Stimulated activated CD4-positive, alpha-beta T cell treated with anti-CD3 and anti-CD28 coated beads, Interleukin-1b, Interleukin-23, amount 100 ng/mL, for 48 hours (primary cell): ENCODE data around the gene KIAA0232.
A peak's percentile ranks its signal among the peaks of the same experiment; 100 is the strongest.

ENCODE experiments used
- DNase-seq: peaks from one replicate; pipeline ENCODE4 v3.0.0-alpha.2; 2020

The KIAA0232 gene

DNA sequence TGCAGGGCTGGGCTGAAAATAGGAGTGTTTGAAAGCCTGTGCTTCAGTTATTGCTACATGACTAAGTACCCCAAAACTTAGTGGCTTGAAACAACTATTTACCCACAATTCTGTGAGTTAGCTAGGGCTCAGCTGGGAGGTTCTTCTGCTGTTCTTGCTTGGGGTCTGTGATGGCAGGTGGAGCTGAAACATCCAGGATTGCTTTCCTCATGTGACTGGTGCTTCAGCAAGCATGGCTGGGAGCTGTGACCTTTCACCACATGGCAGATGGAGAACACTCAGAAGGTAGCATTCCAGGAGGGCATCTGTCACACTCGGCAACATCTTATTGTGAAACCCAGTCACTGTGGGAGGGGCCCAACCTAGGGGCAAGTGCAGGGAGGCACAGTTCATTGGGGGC is 70.1 kb downstream of the KIAA0232 start:
- DNase-seq, result no peak

DNA sequence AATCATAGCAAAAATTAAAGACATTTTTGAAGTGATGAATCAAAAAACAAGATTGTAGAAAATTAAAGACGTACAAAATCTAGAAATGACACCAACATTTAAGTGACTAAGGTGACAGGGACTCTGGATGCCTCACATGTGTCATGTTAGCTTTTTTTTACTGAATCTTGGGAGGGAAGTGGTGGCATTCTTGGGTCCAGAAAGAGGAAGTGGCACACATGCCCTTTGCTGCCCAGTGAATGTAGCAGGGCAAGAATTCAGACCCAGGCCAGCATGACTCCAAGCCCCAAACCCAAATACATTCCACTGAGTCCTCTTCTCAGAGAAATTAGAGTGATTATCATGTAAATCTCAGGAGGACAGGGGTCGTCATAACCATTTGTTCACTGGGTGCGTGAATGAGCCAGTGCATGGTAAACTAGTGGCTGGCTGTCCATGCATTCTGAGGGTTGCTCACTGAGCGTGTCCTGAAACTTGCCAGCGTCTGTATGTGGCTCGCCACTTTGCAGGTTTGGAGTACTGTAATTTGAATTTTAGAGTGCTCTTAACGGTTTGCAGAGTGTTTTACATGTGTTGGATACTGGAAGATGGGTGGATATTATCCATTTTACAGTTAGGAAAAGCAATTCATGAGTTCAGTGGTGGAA is 71.7 kb downstream of the KIAA0232 start:
- no peak for DNase-seq

DNA sequence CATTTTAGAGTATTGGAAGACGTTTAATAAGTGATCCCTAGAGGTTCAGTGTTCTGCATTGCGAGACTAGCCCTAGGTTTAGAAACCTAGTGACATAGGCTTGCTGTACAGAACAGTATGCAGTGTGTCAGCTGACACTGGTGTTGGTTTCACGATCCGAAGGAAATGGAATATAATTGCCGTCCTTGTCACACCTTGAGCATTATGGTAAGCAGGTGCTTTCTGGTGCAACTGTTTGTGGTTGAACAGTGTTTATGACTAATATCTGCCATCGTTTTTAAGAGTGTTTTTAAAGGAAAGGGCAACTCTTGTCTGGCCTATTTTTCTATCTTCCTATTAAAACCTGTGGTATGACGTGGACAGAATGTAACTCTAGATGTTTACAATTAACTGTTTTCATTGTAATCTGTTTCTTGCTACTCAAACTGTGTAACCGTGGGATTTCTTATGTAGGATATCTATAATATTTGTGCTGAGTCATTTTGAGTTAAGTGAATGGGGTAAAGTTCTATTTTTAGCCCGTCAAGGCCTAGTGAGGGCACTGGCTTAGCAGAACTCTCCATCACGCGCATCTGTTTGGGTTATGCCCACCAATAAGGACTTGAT is 73.3 kb downstream of the KIAA0232 start:
- peak; percentile 43 for DNase-seq

DNA sequence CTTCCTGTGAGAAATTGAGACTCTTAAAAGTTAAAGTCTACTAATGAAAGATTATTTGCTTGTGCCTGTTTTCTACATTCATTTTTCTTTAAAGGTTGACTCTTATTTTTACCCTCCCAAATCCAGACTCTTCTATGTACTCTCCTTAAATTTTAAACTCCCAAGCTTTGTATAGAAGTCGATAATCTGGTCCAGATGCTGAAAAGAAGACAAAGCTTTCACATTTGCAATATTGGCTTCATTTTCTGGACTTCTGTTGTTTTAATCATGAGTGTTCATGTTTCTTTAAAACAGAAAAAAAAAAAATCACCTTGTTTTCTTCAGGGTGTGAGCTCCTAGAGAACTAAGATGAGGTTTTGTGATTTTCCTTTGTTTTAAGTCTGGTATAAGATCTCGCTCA is 73.9 kb downstream of the KIAA0232 start:
- DNase-seq, result no peak

DNA sequence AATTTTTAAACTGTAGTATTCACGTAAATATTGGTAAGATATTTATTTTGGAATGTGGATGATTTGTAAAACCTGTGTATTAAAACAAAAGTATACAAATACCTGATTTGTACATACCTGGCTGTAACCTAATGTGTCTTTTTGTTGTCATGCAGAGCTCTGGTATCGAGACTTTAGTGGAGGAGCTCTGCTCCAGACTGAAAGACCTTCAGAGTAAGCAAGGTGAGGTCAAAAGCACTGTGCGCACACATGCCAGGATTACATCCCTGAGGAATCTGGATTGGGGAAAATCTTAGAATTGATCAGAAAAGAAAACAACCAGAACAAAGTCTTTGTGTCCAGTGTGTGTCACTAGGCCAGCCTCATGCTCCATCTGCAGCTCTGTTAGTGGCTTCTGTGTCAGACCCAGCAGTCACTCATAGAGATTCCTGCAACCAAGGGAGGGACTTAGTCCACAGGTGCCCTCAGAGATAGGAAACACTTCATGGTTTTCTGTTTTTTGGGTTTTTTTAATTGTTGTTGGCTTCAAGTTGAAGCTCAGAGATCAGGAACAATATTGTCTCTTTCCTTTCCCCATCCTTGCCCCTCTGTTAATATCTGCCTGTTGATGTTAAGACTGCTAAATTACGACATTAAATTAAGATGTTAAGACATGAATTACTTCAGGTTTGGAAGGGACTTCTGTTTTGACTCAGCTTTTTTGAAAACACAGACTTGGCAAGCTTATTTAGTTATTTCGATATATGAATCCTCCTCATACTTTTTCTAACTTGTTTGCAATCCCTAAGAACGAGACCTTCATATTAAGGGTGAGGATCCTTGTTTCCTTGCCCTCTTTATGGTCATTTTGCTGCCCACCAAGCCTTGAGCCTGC is 74.7 kb downstream of the KIAA0232 start:
- no peak for DNase-seq

DNA sequence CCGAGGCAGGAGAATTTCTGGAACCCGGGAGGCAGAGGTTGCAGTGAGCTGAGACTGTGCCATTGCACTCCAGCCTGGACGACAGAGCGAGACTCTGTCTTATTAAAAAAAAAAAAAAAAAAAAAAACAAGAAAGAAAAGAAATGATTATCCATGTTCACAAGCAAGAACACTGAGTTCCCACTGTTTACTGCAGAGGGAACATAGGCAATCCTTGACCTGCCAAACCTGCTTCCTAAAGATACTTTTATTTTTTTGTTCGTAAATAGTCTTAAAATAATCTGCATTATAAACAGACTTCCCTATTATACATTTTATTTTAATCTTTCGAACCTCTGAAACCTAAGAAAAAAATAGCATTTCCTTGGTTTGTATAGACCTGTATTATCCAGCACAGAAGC is 76.5 kb downstream of the KIAA0232 start:
- no peak for DNase-seq

DNA sequence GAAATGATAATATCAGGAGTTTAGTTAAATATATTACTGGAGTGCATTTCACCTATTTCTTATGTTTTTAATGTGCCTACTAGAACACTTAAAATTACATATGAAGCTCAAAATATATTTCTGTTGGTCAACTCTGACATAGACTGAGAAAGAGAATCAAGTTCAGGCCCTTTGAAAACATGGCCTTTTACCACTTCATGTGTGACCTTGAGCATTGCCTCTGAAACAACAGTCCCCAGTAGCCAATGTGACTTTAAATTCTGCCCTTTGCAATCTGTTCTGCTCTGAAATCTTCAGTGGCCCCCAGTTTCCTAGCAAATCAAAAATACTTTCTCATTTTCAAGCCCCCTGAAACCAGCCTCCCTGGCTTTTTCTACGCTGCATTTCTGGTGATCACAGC is 77.0 kb downstream of the KIAA0232 start:
- DNase-seq, result no peak

DNA sequence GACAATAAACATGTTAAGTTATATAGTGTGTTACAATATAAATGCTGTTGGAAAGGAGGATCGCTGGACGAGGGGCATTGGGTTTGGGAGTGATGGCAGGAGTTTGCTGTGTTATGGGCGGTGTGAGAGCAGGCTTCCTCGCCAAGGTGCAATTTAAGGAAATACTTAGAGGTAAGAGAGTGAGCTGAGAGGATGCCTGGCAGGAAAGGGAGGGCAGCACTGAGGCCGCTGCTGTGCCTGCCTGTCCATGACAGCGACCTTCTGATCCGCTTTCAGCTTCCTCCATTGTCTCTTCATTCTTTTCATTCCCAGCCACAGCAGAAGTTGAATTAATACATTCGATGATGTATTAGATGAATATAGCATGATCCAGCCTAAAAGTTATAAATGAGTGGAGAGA is 85.9 kb downstream of the KIAA0232 start:
- no peak for DNase-seq

DNA sequence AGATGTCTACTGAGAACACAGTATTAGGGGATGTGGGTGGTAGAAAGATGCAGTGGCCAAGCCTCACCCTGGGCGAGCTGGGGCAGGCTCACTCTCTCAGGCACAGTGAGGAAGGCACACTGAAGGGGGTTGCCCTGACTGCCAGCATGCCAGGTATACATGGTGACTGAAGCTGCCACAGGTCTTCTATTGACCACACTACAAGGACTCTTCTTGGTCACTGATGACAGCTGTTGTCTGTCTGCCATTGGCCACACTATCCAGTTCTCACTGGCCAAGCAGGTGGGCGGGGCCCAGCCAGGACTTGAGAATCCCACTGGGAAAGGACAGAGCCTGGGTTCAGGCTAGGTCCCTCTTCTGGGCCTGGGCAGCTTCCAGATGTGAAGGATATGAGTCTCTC is 87.4 kb downstream of the KIAA0232 start:
- DNase-seq, result no peak

DNA sequence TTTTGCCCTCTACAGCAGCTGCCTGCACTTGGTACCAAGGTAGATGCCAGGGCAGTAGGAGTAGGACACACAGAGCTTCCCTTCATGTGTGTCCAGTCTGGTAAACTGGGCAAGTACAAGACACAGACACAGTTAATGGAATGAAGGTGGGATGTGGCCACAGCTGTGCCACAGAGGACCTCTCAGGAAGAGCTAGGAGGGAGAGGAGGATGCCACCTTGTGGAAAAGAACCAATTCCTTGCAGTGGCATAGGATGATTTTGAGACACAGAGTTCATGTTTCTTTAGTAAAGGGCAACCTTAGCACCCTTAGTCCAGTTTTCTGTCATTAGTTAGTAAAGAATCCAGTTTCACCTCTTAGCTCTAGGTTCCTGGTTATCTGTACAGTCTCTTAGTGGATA is 90.8 kb downstream of the KIAA0232 start:
- DNase-seq, result no peak

DNA sequence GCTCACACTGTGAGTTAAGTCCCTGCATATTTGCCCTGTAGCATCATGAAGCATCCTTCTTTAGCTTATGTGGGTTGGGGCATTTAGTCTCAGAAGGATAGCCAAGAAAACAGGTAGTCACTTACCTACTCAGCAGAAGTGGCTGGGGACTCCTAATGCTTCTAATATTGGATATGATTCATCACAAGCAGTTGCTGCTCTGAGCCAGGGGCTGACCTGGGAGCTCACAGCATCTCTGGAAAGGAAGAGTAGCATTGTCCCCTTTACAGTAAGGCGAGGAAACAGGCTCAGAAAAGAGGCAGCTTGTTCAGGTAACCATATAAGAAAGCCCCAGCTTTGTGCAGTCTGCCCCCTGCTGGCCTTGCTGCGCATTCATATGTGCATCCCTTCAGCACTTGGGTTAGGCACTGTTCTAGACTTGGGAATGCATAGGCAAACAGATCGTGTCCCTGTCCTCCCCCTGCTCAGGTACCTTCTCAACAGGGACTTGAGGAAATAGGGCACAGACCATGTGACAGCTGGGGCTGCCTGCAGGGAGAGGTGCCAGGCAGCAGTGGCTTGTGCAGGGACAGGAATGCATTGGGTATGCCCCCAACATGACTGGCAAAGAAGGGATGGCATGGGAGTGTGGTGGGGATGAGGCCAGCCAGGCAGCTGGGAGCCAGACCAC is 91.4 kb downstream of the KIAA0232 start:
- DNase-seq, result peak; percentile 78

DNA sequence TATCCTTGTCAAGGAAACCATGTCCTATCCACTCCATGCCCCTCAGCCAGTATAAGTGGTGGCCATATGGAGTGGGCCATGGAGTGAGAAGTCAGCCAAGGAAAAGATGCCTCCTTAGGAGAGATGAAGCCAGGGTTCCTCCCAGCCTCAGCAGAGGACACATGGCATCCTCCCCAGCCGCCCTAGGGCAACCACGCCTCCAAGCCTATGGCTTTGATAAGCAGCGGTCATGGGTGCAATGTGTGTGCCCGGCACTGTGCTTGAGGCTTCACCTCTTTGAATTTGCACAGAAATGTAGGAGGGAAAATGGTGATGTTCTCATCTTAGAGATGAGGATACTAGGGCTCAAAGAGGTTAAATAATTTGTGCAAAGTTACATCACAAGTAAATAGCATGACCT is 92.5 kb downstream of the KIAA0232 start:
- DNase-seq, result no peak

DNA sequence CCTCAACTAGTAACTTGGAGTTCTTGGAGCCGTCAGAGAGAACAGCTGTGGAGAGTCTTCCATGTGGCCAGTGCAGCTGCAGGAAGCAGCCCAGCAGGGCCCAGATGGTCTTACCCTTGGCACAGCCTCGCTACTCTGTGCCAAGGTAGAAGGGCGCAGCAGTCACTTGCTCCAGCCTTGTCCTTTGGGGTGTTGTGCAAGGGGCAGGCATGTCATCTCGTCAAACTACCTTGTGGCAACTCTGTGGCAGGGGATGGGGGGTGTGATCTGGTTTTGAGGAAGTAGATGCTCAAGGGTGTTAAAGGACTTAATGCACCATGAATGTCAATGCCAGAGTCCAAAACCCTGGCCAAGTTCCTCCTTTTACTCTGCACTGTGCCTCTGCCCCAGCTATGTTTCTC is 92.9 kb downstream of the KIAA0232 start:
- DNase-seq, result no peak

DNA sequence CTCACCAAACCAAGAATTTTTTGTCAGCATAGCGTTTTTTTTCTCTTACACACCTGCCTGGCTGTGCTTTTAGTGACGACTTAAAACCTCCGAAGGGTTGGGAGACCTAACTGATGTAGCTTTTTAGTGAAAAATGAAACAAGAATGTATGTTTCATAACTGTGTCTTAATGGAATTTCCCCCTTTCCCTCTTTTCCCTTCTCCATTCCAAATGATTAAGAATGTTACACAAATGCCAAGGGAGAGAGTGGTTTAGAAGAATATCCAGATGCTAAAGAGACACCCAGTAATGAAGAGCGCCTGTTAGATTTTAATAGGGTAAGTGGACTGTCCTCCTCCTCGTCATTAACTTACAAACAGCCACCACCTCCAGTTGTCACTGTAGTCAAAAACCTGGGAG is 93.9 kb downstream of the KIAA0232 start:
- no peak for DNase-seq

DNA sequence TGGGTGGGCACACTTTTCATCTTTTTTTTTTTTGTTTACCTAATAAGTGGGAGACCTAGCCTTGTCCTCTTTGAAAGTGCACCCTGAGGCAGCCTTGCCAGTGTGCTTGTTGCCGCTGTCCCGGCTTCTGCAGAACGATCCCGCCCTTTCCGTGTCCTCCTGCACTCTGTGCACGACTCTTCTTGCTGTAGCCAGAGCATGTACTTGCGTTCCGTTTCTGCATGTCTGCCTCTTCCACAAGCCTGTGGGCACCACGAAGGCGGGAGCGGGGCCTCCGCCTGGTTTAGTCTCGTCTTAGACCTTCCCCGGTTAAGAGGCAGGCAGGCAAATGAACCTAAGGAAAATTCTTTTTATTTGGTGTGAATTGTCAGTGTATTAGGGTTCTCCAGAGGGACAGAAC is 94.5 kb downstream of the KIAA0232 start:
- no peak for DNase-seq

DNA sequence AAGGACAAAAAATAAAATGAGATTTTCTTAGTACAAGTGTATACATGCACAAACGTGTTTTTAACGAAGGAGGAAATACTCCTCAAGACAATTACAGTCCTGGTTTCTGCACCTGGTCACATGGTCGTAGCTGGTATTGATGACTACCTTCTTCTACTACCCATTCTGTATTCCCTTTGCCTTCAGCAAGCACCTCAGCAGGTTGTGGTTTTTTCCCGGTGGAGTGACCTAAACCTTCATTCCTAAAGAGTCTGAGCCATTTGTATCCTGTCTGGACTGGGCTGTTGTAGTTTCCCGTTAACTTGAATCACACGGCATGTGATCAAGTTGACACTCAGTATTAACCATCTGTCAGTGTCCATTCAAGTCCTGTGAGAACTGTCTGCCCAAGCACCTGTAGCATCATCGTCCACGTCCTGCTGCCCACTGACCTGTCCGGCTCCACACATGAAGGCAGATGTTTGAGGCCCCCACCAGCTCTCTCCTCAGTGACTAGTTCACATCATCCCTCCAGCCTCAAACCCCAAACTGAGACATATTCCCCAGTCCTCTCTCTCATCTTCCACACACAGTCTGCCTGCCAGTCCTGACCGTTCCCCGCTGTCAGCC is 96.0 kb downstream of the KIAA0232 start:
- DNase-seq, result no peak

DNA sequence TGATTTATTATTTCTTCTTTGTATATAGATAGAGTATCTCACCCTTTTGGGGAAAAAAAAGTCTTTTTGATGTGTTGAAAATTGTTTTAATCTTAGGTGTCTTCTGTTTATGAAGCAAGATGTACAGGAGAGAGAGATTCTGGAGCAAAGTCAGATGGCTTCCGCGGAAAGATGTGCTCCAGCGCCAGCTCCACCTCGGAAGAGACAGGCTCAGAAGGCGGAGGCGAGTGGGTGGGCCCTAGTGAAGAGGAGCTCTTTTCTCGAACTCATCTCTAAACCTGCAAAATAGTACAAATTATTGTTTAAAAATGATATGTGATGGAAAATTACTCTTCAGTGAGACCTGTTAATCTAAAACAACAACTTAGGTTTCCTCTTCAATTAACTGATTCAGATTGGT is 98.2 kb downstream of the KIAA0232 start:
- DNase-seq, result no peak

DNA sequence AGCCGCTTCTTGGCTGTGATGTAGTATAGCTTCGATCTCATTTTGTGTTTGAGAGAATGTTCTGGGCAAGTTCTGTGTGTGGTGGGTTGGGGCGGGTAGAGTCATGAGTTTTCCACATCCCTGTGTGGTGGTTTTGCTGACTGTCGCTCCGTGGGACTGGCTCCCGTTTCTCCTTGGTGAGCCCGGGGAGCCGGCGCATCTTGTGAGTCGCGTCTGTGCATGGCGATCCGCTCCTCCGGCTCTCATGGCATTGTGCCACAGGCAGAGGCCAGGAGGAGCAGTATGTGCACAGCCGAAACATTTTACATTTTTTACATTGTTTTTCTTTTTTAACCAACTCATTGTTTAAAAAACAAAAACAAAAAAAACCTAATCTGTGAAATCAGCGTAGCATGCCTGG is 99.4 kb downstream of the KIAA0232 start:
- DNase-seq, result no peak

DNA sequence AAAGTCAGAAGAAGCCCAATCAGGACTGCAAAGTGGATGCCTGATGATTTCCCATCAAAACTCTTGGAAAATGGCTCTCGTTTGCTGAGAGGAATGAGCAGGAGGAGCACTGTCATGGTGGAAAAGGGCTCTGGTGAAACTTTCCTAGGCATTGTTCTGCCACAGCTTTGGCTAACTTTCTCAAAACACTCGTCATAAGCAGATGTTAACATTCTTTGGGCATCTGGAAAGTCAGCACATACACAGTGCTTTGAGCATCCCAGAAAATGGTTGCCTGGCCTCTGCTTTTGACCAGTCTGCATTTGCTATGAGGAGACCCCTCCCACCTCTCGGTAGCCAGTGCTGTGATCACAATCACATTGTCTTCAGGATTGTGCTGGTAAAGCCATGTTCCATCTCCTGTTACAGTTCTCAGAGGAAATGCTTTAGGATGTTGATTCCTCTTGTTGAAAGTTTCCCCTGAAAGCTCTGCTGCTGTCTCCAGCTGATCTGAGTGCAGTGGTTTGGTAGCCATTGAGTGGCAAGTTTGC is 101.9 kb downstream of the KIAA0232 start:
- no peak for DNase-seq

DNA sequence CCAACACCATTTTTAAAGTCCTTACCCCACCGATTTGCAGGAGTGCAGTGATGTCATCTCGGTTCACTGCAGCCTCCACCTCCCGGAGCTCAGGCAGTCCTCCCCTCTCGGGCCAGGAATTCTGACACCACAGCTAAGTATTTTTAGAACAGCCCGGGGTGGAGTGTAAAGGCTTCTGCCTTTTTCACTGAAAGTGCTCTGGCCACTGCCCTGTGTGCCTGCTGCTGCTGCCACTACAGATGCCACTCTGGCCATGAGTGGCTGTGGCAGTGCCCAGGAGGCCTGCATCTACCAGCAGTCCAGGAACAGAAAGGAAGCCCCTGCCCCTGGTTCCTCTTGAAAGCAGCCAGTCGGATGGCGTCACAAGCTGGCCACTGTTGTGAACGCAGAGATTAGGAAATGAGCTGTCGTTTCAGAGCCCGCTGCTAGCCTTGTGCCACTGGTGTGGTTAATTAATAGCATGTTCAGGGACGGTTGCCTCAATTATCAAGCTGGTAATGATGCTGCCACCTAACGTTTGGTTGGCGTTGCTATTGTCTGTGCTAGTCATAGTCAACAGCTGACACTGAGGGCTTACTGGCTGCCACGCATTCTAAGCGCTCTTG is 103.5 kb downstream of the KIAA0232 start:
- DNase-seq, result no peak

DNA sequence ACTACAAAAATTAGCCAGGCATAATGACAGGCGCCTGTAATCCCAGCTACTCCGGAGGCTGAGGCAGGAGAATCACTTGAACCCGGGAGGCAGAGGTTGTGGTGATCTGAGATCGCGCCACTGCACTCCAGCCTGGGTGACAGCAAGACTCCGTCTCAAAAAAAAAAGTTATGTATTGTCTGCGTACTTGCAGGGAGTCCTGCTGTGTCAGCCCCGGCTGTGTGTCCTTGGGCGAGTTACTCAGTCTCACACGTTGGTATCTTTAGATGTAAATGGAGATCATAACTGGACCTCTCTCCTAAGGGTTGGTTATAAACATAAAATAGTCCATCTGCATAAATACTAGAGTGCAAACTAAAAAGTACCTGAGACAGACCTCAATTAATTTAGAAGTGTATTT is 104.4 kb downstream of the KIAA0232 start:
- no peak for DNase-seq

DNA sequence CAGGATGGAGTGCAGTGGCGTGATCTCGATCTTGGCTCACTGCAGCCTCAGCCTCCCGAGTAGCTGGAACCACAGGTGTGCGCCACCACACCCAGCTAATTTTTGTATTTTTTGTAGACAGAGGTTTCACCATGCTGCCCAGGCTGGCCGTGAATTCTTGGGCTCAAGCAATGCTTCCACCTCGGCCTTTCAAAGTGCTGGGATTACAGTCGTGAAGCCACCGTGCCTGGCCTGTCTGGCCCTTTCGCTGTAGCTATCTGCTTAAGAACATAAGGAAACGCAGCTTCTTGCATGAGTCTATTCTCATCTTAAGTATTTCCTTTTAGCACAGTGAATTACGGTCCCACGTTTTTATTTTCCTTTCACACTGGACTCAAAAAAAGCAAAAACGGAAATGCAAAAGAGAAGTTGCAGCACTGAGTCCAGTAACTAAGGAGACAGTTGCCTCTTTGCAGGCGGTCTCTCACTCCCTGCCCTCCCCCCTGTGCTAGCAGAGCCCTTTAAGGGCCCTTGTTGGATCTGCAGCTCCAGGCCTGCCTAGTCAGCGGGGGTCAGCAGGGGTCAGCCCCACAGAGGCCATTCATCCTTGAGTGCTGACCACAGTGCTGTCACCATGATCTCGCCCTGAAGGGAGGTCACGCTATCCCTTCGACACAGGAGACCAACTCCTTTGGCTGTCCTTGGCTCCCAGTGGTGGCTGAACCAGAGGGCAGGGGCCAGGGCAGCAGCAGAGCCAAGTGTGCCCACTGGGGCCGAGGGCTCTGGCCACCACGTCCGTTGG is 105.3 kb downstream of the KIAA0232 start:
- no peak for DNase-seq
